ENCODE measurements around the gene ROBO1. TPM values are rescaled to one million over a fixed set of nuclear protein-coding genes. Genes with fewer than 3 reads are reported as not detected.

ROBO1 gene
- polyA plus RNA-seq, 1 experiment, result 33.9 TPM

- POLR2A ChIA-PET, result no interaction called here
- Histone ChIP-seq H3K27me3 (ENCODE audit: control insufficient read depth, insufficient read depth, low read length) (no peaks in the 10 kb centered on the region), H3K36me3 (ENCODE audit: control insufficient read depth, insufficient read depth, low read length) (no peaks in the 10 kb centered on the region), H3K4me3 (ENCODE audit: low read depth, low read length) (no peak overlapping the region)
- TF ChIP-seq, protein P1, sequence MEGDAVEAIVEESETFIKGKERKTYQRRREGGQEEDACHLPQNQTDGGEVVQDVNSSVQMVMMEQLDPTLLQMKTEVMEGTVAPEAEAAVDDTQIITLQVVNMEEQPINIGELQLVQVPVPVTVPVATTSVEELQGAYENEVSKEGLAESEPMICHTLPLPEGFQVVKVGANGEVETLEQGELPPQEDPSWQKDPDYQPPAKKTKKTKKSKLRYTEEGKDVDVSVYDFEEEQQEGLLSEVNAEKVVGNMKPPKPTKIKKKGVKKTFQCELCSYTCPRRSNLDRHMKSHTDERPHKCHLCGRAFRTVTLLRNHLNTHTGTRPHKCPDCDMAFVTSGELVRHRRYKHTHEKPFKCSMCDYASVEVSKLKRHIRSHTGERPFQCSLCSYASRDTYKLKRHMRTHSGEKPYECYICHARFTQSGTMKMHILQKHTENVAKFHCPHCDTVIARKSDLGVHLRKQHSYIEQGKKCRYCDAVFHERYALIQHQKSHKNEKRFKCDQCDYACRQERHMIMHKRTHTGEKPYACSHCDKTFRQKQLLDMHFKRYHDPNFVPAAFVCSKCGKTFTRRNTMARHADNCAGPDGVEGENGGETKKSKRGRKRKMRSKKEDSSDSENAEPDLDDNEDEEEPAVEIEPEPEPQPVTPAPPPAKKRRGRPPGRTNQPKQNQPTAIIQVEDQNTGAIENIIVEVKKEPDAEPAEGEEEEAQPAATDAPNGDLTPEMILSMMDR (IDR thresholded peaks at IDR 0.05; ENCODE audit: insufficient read depth, low read depth, low read length), result no peak
- DNase-seq (ENCODE audit: low read depth), result no peak
- CTCF ChIA-PET, result no interaction called here
Measured at GRCh38 chr3:79436387-79436786, 331.4 kb downstream of the ROBO1 start.

- no peaks in the 10 kb centered on the region for H3K27me3 ChIP-seq (ENCODE audit: control insufficient read depth, insufficient read depth, low read length)
- TF ChIP-seq, protein P1 (IDR thresholded peaks at IDR 0.05; ENCODE audit: insufficient read depth, low read depth, low read length), result no peak
- ChIA-PET CTCF (interaction anchor here (1.1 kb wide), 1 partner anchor 10 kb away, joined by 3 read pairs; no protein-coding TSS in a partner anchor), POLR2A (no interaction called here)
- DNase-seq (ENCODE audit: low read depth), result no peak
- H3K4me3 ChIP-seq (ENCODE audit: low read depth, low read length), result no peak overlapping the region
- no peaks in the 10 kb centered on the region for H3K36me3 ChIP-seq (ENCODE audit: control insufficient read depth, insufficient read depth, low read length)
Measured at GRCh38 chr3:79427081-79427480, 340.7 kb downstream of the ROBO1 start.

DNA sequence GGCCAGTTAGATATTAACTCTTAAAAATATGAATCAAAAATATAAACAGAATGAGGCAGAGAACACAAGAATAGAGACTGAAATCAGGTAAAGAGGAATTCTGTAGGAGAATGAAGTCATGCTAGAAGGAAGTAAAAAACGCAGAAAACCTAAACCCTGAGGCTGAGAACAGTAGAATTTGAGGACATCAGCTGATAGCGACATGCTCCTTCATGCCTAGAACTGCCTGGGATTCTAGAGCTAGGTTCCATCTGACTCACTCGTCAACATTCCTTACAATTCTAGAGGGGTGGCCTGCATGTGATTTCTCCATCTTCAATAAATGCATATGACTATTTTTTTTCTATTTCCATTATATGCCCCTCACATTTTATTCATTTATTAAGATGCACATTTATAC lies 343.0 kb downstream of the ROBO1 start:
- CTCF ChIA-PET, result no interaction called here
- no peaks in the 10 kb centered on the region for H3K36me3 ChIP-seq (ENCODE audit: control insufficient read depth, insufficient read depth, low read length)
- TF ChIP-seq, protein P1 (IDR thresholded peaks at IDR 0.05; ENCODE audit: insufficient read depth, low read depth, low read length), result no peak
- no peaks in the 10 kb centered on the region for H3K27me3 ChIP-seq (ENCODE audit: control insufficient read depth, insufficient read depth, low read length)
- no peak overlapping the region for H3K4me3 ChIP-seq (ENCODE audit: low read depth, low read length)
- DNase-seq (ENCODE audit: low read depth), result no peak
- POLR2A ChIA-PET, result no interaction called here

DNA sequence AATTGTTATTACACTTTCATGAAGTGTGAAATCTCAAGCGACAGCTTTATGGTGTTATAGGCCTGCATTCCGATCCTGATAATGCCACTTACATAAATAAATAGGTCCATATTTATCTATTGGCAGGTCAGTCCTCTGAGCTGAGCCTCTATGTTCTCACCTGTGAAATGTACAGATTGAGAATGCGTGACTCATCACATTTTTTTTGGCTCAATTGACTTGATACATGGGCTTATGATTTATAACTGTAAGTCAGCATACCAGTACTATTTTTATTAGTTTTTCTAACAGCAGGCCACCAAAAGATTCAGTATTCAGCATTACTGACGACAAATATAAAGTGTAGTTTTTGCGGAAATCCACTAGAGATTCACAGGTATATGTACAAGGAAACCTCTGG lies 344.4 kb downstream of the ROBO1 start:
- POLR2A ChIA-PET, result no interaction called here
- CTCF ChIA-PET, result no interaction called here

DNA sequence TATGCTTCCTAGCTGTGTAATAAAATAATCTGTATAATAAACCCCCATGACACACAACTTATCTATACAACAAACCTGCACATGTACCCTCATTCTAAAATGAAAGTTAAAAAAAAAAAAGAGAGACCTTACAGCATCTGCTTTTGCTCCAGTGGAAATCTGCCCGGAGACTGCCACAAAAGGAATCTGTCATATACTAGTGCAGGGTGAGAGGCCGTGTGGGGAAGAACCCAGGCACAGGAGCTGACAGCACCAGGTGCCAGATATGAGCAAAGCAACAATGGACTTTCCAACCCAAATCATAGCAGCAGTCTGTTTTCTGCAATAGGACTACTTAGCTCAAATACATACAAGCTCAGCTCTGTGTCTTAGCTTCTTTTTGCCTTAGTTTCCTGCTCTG lies 346.5 kb downstream of the ROBO1 start:
- H3K4me3 ChIP-seq (ENCODE audit: low read depth, low read length), result no peak overlapping the region
- H3K36me3 ChIP-seq (ENCODE audit: control insufficient read depth, insufficient read depth, low read length), result no peaks in the 10 kb centered on the region
- ChIA-PET CTCF (no interaction called here), POLR2A (no interaction called here)
- DNase-seq (ENCODE audit: low read depth), result no peak
- H3K27me3 ChIP-seq (ENCODE audit: control insufficient read depth, insufficient read depth, low read length), result no peaks in the 10 kb centered on the region
- TF ChIP-seq, protein P1 (IDR thresholded peaks at IDR 0.05; ENCODE audit: insufficient read depth, low read depth, low read length), result no peak

More for the DNA sequence above, 344.4 kb downstream of the ROBO1 start:
- DNase-seq (ENCODE audit: low read depth), result no peak
- Histone ChIP-seq H3K27me3 (ENCODE audit: control insufficient read depth, insufficient read depth, low read length) (no peaks in the 10 kb centered on the region), H3K36me3 (ENCODE audit: control insufficient read depth, insufficient read depth, low read length) (no peaks in the 10 kb centered on the region), H3K4me3 (ENCODE audit: low read depth, low read length) (no peak overlapping the region)
- TF ChIP-seq, protein P1 (IDR thresholded peaks at IDR 0.05; ENCODE audit: insufficient read depth, low read depth, low read length), result no peak

Measured in BJ (cell line).